Activated CD4-positive, alpha-beta memory T cell treated with anti-CD3 and anti-CD28 coated beads for 36 hours (primary cell): ENCODE data around the gene PEX10. TPM values are rescaled to one million over a fixed set of nuclear protein-coding genes. Genes with fewer than 3 reads are reported as not detected.
A peak's percentile ranks its signal among the peaks of the same experiment; 100 is the strongest.

ENCODE experiments used
- CTCF ChIA-PET: fragments of 350-600 bp; sonication (Branson Sonifier 250); formaldehyde crosslinking; loops from one replicate; lab custom pipeline; 2021; ENCODE audit warnings: antibody characterized with exemption, inconsistent platforms; lab: Charles Lee
- POLR2A ChIA-PET: fragments of 350-600 bp; sonication (Branson Sonifier 250); formaldehyde crosslinking; loops from one replicate; lab custom pipeline; 2021; ENCODE audit warnings: antibody characterized with exemption; lab: Charles Lee
- DNase-seq: peaks from one replicate; pipeline ENCODE4 v3.0.0-alpha.2; 2020
- H3K27ac Mint-ChIP-seq: one replicate; pipeline ENCODE4 v1.8.0; 2021; ENCODE audit warnings: mixed read lengths
- H3K27me3 Mint-ChIP-seq: one replicate; pipeline ENCODE4 v1.8.0; 2021; ENCODE audit warnings: mixed read lengths
- H3K36me3 Mint-ChIP-seq: one replicate; pipeline ENCODE4 v1.8.0; 2021; ENCODE audit warnings: mixed read lengths
- H3K4me1 Mint-ChIP-seq: one replicate; pipeline ENCODE4 v1.8.0; 2021; ENCODE audit warnings: low read depth, mixed read lengths
- H3K4me3 Mint-ChIP-seq: one replicate; pipeline ENCODE4 v1.8.0; 2021; ENCODE audit warnings: mild to moderate bottlenecking, mixed read lengths
- H3K9me3 Mint-ChIP-seq: one replicate; pipeline ENCODE4 v1.8.0; 2021; ENCODE audit warnings: mixed read lengths
- intact Hi-C: fragments of 100-400 bp; cut with micrococcal nuclease; formaldehyde crosslinking; loops from one replicate; pipeline ENCODE4 v1.15.1; 2023
- total RNA-seq, 2 experiments: library from RNA; stranded (reverse); gene quantifications; one replicate each; pipeline ENCODE4 v1.2.3, GENCODE V29; 2021

The PEX10 gene
- total RNA-seq, 2 experiments from 2014 or later, result 14.8 to 15.4 TPM

DNA sequence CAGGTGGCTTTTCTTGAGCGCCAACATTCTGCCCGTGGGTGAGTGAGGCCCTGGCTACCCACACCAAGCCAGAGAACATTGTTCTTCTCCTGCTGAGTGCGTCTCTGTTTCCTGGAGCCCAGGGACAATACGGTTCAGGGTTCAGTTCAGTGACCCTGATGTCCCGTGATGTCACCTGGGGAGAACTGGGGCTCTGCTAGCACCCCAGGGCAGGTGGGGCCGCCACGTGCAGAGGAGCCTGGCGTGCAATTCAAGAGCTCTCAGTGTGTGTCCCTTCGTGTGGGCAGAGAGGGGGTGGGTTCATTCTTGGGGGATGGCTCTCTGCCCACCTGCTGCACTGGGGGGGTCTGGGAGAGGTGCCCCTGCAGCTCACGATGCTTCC is 18.2 kb upstream of the PEX10 start:
- no peaks in the 10 kb centered on the region for H3K4me1 Mint-ChIP-seq
- no peak overlapping the region for H3K4me3 Mint-ChIP-seq
- DNase-seq, result no peak
- POLR2A ChIA-PET, result no interaction called here
- peaks cover 11% of the 10 kb centered on the region for H3K9me3 Mint-ChIP-seq
- intact Hi-C loops, result no loop called here
- no peaks in the 10 kb centered on the region for H3K27me3 Mint-ChIP-seq
- CTCF ChIA-PET, result interaction anchor here (0.8 to 1.0 kb wide), 2 partner anchors 15 to 117 kb away, joined by 3 to 5 read pairs; no protein-coding TSS in a partner anchor
- H3K36me3 Mint-ChIP-seq, result no peaks in the 10 kb centered on the region
- no peak overlapping the region for H3K27ac Mint-ChIP-seq

DNA sequence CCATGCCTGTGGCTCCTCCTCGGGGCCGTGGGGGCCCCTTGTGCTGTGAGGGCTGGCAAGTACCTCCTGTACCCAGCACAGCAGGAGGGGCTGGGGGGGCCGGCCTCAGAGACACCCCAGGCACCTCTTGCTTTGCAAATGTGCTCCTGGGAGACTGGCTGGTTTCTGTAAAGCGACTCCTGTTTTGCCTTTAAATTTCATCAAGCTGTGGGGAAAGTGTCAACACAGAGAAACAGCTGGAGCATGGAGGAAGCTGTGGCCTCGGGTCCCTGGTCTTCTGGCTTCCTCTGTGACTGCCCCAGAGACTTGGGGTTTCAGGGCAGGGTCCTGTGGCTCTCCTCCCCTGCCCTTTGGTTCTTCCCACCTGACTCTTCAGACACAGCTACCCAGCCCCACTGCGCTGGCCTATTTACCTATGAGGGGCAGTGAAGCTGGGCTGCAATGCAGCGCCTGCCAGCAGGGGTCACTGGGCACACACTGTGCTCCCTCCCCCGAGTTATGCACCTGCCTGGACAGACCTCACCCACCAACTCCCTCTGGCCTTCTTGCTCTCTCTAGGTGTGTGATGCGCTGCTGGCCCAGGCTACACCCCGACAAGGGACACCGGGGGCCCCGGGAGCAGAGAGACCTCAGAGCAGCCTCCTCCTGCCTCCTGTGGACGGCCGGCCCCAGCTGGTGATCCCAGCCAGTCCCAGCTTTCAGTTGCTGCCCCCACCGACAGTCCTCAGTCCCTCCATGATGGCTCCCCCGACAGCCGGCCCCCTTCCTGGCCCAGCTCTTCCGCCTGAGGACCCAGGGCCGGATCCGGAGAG is 17.6 kb upstream of the PEX10 start:
- intact Hi-C loops, result no loop called here
- H3K4me1 Mint-ChIP-seq, result no peaks in the 10 kb centered on the region
- no peaks in the 10 kb centered on the region for H3K27me3 Mint-ChIP-seq
- no peaks in the 10 kb centered on the region for H3K36me3 Mint-ChIP-seq
- H3K9me3 Mint-ChIP-seq, result peaks cover 11% of the 10 kb centered on the region
- ChIA-PET POLR2A (interaction anchor here (0.5 kb wide), 1 partner anchor 241 kb away, joined by 3 read pairs; no protein-coding TSS in a partner anchor), CTCF (interaction anchor here (0.8 to 1.0 kb wide), 2 partner anchors 14 to 117 kb away, joined by 3 to 5 read pairs; no protein-coding TSS in a partner anchor)
- no peak overlapping the region for H3K27ac Mint-ChIP-seq
- peak; percentile 38 for DNase-seq
- H3K4me3 Mint-ChIP-seq, result no peak overlapping the region

DNA sequence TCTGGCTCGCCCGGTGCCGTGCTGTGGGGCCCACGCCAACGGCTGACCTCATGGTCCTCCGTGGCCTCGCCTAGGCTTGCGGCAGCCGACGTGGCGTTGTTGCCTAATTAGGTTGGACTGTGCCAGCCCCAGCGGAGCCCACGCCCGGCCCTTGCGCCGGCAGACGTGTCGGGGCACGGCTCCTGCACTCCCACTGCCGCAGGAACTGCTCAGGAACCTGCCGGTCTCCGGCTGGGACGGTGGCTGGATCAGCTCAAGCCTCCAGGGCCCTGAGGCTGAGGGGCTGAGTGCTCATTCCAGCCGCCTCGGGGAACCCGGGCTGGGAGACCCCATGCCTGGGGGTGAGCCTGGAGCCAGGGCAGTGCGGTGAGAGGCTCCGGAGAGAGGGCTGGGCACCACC is 16.1 kb upstream of the PEX10 start:
- CTCF ChIA-PET, result no interaction called here
- no peak for DNase-seq

DNA sequence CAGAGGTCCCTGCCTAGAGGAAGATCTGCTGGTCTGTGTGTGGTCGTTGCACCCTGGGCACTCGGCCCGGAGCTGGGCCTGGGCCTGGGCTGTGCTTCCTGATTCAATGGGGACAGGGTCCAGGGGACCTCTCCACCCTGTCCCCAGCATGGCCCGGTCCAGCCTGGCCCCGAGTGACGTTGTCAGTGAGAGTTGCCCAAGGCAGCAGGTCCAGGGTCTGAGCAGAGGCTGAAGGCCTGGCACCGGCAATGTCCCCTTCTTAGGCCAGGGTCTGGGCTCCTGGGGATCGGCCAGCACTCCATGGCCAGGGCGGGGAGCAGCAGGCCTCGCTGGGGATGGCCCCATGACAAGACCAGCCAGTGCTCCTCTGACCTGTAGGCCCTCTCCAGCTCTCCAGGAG is 15.6 kb upstream of the PEX10 start:
- Mint-ChIP-seq H3K4me3 (no peak overlapping the region), H3K27me3 (no peaks in the 10 kb centered on the region), H3K36me3 (no peaks in the 10 kb centered on the region), H3K9me3 (peaks cover 17% of the 10 kb centered on the region), H3K27ac (no peak overlapping the region), H3K4me1 (no peaks in the 10 kb centered on the region)
- intact Hi-C loops, result no loop called here
- ChIA-PET CTCF (no interaction called here), POLR2A (no interaction called here)
- DNase-seq, result no peak

More for the DNA sequence above, 16.1 kb upstream of the PEX10 start:
- Mint-ChIP-seq H3K27ac (no peak overlapping the region), H3K36me3 (no peaks in the 10 kb centered on the region), H3K9me3 (peaks cover 12% of the 10 kb centered on the region), H3K27me3 (no peaks in the 10 kb centered on the region), H3K4me1 (no peaks in the 10 kb centered on the region), H3K4me3 (no peak overlapping the region)
- POLR2A ChIA-PET, result no interaction called here
- intact Hi-C loops, result no loop called here

DNA sequence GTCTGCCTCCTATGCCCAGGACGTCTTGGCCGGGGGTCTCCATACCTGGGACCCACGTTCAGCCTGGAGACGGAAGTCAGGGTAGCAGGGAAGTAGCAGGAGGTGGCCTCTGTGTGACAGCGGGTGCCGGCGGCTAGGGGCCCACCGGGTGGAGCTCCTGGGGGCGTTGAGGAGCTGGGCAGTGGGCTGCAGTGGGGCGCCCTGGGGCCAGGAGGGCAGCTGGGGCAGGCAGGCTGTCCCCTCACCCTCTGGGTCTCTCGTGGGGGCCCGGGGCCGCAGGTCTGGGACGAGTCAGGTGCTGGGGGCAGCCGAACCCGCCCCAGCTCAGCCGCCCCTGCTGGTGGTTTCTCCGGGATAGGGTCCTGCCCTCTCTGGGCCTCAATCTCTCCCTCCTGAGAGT is 14.7 kb upstream of the PEX10 start:
- Mint-ChIP-seq H3K27ac (no peak overlapping the region), H3K36me3 (no peaks in the 10 kb centered on the region), H3K4me1 (no peaks in the 10 kb centered on the region), H3K9me3 (peaks cover 24% of the 10 kb centered on the region), H3K4me3 (no peak overlapping the region), H3K27me3 (no peaks in the 10 kb centered on the region)
- ChIA-PET CTCF (no interaction called here), POLR2A (no interaction called here)
- intact Hi-C loops, result no loop called here
- no peak for DNase-seq

DNA sequence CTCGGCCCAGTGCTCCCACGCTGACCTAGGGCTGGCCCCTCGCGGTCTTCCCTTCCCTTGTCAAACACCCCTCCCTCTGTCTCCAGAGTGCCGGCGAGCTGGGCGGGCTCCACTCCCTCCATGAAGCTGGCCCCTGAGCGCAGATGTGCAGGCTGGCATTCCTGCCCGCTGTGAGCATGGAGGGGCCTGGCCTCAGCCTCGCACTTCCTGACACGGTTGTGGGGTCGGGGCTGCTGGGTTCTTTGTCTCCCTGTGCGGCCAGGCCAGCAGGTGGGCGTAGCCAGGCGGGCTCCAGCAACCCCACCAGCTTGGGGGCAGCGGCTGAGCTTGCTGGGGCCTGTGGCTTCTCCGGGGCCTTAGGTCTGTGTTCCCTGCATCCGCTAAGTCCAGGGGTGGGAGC is 14.2 kb upstream of the PEX10 start:
- ChIA-PET CTCF (interaction anchor here (1.4 kb wide), 1 partner anchor 232 kb away, joined by 3 read pairs; no protein-coding TSS in a partner anchor), POLR2A (no interaction called here)
- Mint-ChIP-seq H3K4me3 (no peak overlapping the region), H3K36me3 (no peaks in the 10 kb centered on the region), H3K4me1 (no peaks in the 10 kb centered on the region), H3K9me3 (peaks cover 24% of the 10 kb centered on the region), H3K27ac (no peak overlapping the region), H3K27me3 (no peaks in the 10 kb centered on the region)
- DNase-seq, result no peak
- intact Hi-C loops, result no loop called here

DNA sequence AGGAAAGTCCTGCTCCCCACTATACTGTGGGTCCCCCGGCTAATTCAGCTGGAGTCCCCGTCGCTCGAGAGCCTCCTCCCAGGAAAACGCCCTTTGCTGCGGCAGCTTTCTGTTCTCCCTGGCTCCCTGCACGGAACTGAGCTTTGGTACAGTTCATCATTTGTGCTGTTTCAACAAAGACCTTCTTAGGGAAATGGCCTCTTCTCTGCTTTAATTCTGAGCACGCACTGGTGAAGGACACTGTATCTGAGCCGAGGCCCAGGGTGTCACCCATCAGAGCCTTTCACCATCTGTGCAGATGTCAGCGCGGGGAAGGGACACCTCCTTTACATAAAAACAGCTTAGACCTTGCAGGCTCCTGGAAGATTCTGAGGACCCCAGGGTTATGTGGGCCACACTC is 13.5 kb upstream of the PEX10 start:
- POLR2A ChIA-PET, result no interaction called here
- no peak for DNase-seq
- Mint-ChIP-seq H3K4me1 (no peaks in the 10 kb centered on the region), H3K9me3 (peaks cover 24% of the 10 kb centered on the region), H3K27me3 (no peaks in the 10 kb centered on the region), H3K36me3 (no peaks in the 10 kb centered on the region), H3K27ac (no peak overlapping the region), H3K4me3 (no peak overlapping the region)
- CTCF ChIA-PET, result interaction anchor here (1.4 kb wide), 1 partner anchor 231 kb away, joined by 3 read pairs; no protein-coding TSS in a partner anchor
- intact Hi-C loops, result no loop called here

DNA sequence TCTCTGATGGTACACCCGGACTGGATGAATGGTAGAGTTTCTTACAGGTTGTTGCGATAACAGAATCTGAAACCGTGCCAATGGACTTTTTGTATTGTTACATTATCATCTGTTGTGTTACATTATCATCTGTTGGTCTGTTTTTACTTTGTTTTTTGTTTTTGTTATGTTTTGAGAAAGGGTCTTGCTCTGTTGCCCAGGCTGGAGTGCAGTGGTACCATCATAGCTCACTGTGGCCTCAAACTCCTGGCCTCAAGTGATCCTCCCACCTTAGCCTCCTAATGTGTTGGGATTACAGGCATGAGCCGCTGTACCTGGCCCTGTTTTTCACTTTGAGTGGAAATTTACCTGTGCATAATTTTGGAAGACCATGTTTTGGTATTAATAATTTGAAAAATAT is 10.2 kb upstream of the PEX10 start:
- CTCF ChIA-PET, result no interaction called here
- no peak overlapping the region for H3K27ac Mint-ChIP-seq

DNA sequence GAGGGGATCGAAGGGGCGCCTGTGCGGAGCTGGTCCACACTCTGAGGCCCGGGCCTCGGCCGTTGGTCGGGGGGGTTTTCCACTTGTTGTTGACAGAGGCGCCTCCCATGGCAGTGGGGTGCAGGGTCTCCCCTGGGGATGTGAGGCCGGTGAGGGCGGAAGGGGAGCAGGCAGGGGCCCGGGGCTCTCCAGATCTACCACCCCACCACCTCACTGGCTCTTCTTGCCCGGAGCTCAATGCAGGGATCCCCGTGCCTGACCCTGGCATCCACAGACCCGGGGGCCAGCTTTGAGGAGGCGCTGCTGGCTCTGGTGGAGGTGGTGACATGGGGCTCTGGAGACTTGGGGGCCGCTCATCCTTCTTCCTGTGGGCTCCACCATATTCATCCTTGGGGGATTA is 7.1 kb upstream of the PEX10 start:
- POLR2A ChIA-PET, result no interaction called here
- Mint-ChIP-seq H3K4me3 (no peak overlapping the region), H3K4me1 (peaks cover 21% of the 10 kb centered on the region), H3K27me3 (no peaks in the 10 kb centered on the region), H3K27ac (no peak overlapping the region), H3K36me3 (no peaks in the 10 kb centered on the region), H3K9me3 (peaks cover 12% of the 10 kb centered on the region)
- CTCF ChIA-PET, result no interaction called here
- no peak for DNase-seq
- intact Hi-C loops, result loop anchor here (10.0 kb wide), 1 partner anchor 505 kb away; the partner anchor contains the start of genes CALML6 and TMEM52

More for the DNA sequence above, 10.2 kb upstream of the PEX10 start:
- DNase-seq, result no peak
- Mint-ChIP-seq H3K36me3 (no peaks in the 10 kb centered on the region), H3K4me1 (no peaks in the 10 kb centered on the region), H3K27me3 (no peaks in the 10 kb centered on the region), H3K4me3 (no peak overlapping the region), H3K9me3 (peaks cover 12% of the 10 kb centered on the region)
- intact Hi-C loops, result no loop called here
- POLR2A ChIA-PET, result no interaction called here

DNA sequence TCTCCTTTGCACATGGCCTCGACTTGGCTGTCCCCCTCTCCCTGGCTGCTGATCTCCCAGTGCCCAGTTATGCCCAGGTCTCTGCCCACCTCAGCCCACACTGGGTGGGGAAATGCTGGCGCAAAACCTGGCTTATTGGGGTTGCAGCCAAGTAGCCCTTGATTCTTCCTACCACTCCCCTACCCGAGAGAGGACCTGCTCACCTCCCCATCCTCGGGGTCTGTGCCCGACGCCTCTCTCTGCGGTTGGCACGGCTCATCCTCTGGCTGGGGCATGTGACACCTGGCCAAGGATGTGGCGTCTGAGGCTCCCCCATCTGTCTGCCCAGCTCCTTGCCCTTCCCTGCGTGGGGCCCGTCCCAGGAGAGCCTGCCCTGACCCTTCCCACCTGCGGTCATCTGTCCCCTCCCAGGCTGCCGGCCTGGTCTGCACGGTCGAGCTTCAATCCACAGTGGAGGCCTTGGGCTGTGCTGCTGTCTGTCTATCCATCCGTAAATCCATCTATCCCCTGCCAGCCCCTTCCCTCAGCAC is 6.5 kb upstream of the PEX10 start:
- POLR2A ChIA-PET, result no interaction called here
- H3K36me3 Mint-ChIP-seq, result no peaks in the 10 kb centered on the region
- no peak for DNase-seq
- H3K4me3 Mint-ChIP-seq, result no peak overlapping the region
- no peaks in the 10 kb centered on the region for H3K27me3 Mint-ChIP-seq
- intact Hi-C loops, result loop anchor here (10.0 kb wide), 1 partner anchor 504 kb away; the partner anchor contains the start of genes CALML6 and TMEM52
- H3K9me3 Mint-ChIP-seq, result peaks cover 12% of the 10 kb centered on the region
- CTCF ChIA-PET, result no interaction called here
- no peak overlapping the region for H3K27ac Mint-ChIP-seq
- H3K4me1 Mint-ChIP-seq, result peaks cover 27% of the 10 kb centered on the region

DNA sequence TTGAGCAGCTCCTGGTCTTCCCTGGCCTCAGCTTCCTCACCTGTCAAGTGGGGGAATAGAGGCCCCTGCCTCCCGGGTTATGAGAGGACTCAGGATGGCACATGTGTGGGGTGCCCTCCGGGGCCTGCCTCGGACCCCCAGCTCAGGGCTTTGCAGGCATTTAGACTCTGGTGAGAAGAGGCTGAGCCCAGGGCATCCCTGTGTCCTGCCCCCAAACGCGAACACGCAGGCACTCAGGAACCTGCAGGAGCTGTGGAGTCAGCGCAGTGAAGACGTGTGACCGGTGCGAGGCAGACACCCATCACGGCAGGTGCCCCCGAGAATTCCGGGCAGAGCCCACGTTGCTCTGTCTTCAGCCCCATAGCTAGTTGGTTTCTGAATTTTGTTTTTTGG is 5.5 kb upstream of the PEX10 start:
- no peaks in the 10 kb centered on the region for H3K36me3 Mint-ChIP-seq
- no peaks in the 10 kb centered on the region for H3K27me3 Mint-ChIP-seq
- ChIA-PET CTCF (interaction anchor here (1.3 kb wide), 1 partner anchor 504 kb away, joined by 5 read pairs; no protein-coding TSS in a partner anchor), POLR2A (interaction anchor here (0.8 kb wide), 1 partner anchor 138 kb away, joined by 3 read pairs; the partner anchor contains the start of gene TNFRSF14)
- DNase-seq, result no peak
- no peak overlapping the region for H3K4me3 Mint-ChIP-seq
- peaks cover 5% of the 10 kb centered on the region for H3K9me3 Mint-ChIP-seq
- H3K4me1 Mint-ChIP-seq, result peaks cover 28% of the 10 kb centered on the region
- no peak overlapping the region for H3K27ac Mint-ChIP-seq
- intact Hi-C loops, result loop anchor here (10.0 kb wide), 1 partner anchor 503 kb away; the partner anchor contains the start of genes CALML6 and TMEM52

DNA sequence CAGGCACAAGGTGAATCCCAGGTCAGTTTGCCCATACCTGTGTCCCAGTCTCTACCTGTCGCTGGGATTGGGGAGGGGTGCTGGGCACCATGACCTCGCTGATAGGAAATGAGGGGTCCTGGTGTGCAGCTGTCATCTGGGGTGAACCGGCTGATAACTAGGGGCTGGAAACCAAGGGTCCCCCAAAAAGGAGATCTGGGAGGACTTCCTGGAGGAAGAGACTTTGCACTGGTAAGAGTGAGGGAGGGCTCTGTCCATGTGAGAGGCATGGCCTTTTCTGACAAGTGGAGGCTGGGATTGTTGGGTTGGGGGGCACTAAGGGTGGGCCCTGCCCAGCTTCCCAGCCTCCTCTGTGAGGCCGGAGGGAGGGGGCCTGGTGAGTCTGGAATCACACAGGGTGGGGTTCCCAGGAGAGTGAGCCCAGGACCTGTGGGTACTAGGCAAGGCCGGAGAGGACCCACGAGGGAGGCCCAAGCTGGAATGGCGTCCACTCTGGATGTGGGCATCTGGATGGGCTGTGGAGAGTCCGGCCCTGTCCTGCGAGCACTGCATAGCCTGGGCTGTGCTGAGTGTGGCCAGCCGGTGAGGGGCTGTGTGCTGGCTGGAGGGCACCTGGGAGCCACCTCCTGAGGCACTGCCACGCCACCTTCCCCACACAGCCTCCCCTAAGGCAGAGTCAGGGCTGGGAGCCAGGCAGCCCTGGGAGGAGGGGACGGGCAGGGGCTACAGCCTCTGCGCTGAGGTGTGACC is 4.9 kb upstream of the PEX10 start:
- Mint-ChIP-seq H3K27me3 (no peaks in the 10 kb centered on the region), H3K4me3 (peak overlapping the region; percentile 71), H3K9me3 (peaks cover under 1% of the 10 kb centered on the region), H3K27ac (peak overlapping the region; percentile 80), H3K4me1 (peaks cover 28% of the 10 kb centered on the region), H3K36me3 (no peaks in the 10 kb centered on the region)
- intact Hi-C loops, result loop anchor here (10.0 kb wide), 1 partner anchor 502 kb away; the partner anchor contains the start of genes CALML6 and TMEM52
- ChIA-PET CTCF (interaction anchor here (1.3 to 3.2 kb wide), 2 partner anchors 131 to 505 kb away, joined by 5 to 43 read pairs; no protein-coding TSS in a partner anchor), POLR2A (no interaction called here)
- no peak for DNase-seq
